ENCODE measurements around the gene EMB. TPM values are rescaled to one million over a fixed set of nuclear protein-coding genes. Genes with fewer than 3 reads are reported as not detected.

Gene EMB
- total and polyA plus RNA-seq, 9 donors, result 1.4 to 13.7 (median 4.2) TPM

Other genes with a start within 250 kb of the EMB start
- 10 to 100 TPM; 11.2 to 21.4 (median 18.4) TPM for gene PARP8, start 225.3 kb upstream of the EMB start, total RNA-seq
- gene PARP8, start 225.3 kb upstream of the EMB start, polyA plus RNA-seq, result 10 to 100 TPM in 1 of 2 donors, 1 to 10 TPM in 1; 4.4 to 19.8 TPM